ENCODE data around the gene NAALADL2. TPM values are rescaled to one million over a fixed set of nuclear protein-coding genes. Genes with fewer than 3 reads are reported as not detected.

The NAALADL2 gene
- total RNA-seq, 1 donor from 2014 or later = 2.9 TPM

GRCh38 chr3:175374705-175375104, 515.6 kb downstream of the NAALADL2 start:
- H3K4me3 ChIP-seq (ENCODE audit: low read depth, low read length) = no peak overlapping the region
- no peak for DNase-seq (ENCODE audit: low read depth)

GRCh38 chr3:175378348-175378747, 519.2 kb downstream of the NAALADL2 start:
- H3K4me3 ChIP-seq (ENCODE audit: low read depth, low read length) = no peak overlapping the region
- TF ChIP-seq, protein P1, sequence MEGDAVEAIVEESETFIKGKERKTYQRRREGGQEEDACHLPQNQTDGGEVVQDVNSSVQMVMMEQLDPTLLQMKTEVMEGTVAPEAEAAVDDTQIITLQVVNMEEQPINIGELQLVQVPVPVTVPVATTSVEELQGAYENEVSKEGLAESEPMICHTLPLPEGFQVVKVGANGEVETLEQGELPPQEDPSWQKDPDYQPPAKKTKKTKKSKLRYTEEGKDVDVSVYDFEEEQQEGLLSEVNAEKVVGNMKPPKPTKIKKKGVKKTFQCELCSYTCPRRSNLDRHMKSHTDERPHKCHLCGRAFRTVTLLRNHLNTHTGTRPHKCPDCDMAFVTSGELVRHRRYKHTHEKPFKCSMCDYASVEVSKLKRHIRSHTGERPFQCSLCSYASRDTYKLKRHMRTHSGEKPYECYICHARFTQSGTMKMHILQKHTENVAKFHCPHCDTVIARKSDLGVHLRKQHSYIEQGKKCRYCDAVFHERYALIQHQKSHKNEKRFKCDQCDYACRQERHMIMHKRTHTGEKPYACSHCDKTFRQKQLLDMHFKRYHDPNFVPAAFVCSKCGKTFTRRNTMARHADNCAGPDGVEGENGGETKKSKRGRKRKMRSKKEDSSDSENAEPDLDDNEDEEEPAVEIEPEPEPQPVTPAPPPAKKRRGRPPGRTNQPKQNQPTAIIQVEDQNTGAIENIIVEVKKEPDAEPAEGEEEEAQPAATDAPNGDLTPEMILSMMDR (conservative IDR thresholded peaks at IDR 0.05; ENCODE audit: low read depth, low read length) = no peak
- no peak for DNase-seq (ENCODE audit: low read depth)

More at GRCh38 chr3:175374705-175375104, 515.6 kb downstream of the NAALADL2 start:
- TF ChIP-seq, protein P1 (conservative IDR thresholded peaks at IDR 0.05; ENCODE audit: low read depth, low read length) = no peak

DNA sequence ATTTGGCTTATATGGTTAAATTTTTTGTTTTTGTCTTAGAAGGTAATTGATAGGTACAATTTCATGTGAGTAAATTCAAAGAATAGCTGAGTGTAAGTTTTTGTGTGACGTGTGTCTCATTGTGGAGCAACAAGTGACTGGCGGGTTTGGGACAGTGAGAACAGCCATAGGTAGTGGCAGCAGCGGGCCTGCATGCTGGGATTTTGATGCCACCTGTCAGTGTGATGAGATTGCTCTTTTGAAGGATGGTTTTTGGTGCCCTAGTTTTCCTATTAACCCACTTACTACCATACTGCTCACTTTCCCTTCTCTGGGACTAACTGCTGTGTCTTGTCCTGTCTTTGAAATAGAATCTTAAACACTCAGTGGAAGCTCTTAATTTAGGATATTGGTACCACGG, 522.6 kb downstream of the NAALADL2 start:
- H3K4me3 ChIP-seq (ENCODE audit: low read depth, low read length) = no peak overlapping the region
- no peak for DNase-seq (ENCODE audit: low read depth)
- TF ChIP-seq, protein P1 (conservative IDR thresholded peaks at IDR 0.05; ENCODE audit: low read depth, low read length) = no peak

- DNase-seq (ENCODE audit: low read depth) = no peak
- TF ChIP-seq, protein P1 (conservative IDR thresholded peaks at IDR 0.05; ENCODE audit: low read depth, low read length) = no peak
- H3K4me3 ChIP-seq (ENCODE audit: low read depth, low read length) = no peak overlapping the region
These were observed 524.2 kb downstream of the NAALADL2 start for GRCh38 chr3:175383371-175383770.

DNA sequence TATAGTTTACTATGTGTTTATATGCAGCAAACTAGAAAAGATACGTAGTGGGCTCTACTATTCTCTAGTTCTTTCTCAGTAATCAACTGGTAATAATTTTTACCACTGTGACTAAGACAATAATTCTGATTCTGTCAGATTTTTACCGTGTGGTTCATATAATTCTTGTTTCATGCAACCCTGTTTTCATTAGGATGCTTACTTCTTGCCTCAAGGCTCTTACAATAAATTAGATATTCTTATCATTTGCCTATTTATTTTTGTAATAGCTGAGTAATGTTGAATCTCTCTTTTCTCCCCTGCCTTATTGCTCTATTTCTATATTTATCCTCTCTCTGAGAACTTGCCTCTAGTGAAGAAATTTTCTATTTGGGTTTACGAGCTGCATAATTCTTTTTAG, 524.7 kb downstream of the NAALADL2 start:
- no peak for DNase-seq (ENCODE audit: low read depth)
- H3K4me3 ChIP-seq (ENCODE audit: low read depth, low read length) = no peak overlapping the region

GRCh38 chr3:175384569-175384968, 525.4 kb downstream of the NAALADL2 start:
- TF ChIP-seq, protein P1 (conservative IDR thresholded peaks at IDR 0.05; ENCODE audit: low read depth, low read length) = no peak
- no peak overlapping the region for H3K4me3 ChIP-seq (ENCODE audit: low read depth, low read length)
- DNase-seq (ENCODE audit: low read depth) = no peak

More for the DNA sequence above, 524.7 kb downstream of the NAALADL2 start:
- TF ChIP-seq, protein P1 (conservative IDR thresholded peaks at IDR 0.05; ENCODE audit: low read depth, low read length) = no peak

DNA sequence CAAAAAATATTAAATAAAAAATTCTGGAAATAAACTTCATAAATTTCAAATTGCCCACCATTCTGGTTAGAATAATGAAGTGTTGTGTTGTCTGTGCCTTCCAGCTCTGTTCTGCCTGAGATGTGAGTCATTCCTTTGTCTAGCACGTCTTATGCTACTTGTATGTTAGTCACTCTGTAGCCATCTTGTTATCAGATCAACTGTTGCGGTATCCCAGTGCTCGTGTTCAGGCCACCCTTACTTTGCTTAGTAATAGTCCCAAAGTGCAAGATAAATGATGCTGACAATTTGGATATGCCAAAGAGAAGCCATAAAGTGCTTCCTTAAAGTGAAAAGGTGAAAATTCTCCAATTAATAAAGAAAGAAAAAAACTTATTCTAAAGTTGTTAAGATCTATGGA, 527.5 kb downstream of the NAALADL2 start:
- peak; percentile 4 for DNase-seq (ENCODE audit: low read depth)
- TF ChIP-seq, protein P1 (conservative IDR thresholded peaks at IDR 0.05; ENCODE audit: low read depth, low read length) = no peak
- no peak overlapping the region for H3K4me3 ChIP-seq (ENCODE audit: low read depth, low read length)

All from epithelial cell of proximal tubule (primary cell).